IMR-90 (cell line): ENCODE measurements around the gene PHF19. TPM values are rescaled to one million over a fixed set of nuclear protein-coding genes. Genes with fewer than 3 reads are reported as not detected.

Source experiments
- ATAC-seq: fragments of 200-7000 bp; cut with Tn5 transposase; 2 replicates; pipeline ENCODE4 v1.9.1; 2020; ENCODE audit warnings: low read depth, mild to moderate bottlenecking, moderate library complexity
- BruUV-seq: library from RNA; stranded (reverse); fragments of 400-500 nt; replicated peaks from 2 replicates; lab custom pipeline; 2021; lab: Mats Ljungman, UMichigan
- CTCF ChIA-PET: fragments of 300-600 bp; formaldehyde crosslinking; extraction: SDS; loops from one replicate; lab custom pipeline; 2021; ENCODE audit warnings: antibody characterized with exemption; lab: Yijun Ruan, JAX
- POLR2A ChIA-PET: fragments of 300-600 bp; sonication (Branson Sonifier 250); formaldehyde crosslinking; loops from one replicate; lab custom pipeline; 2022; ENCODE audit warnings: antibody characterized with exemption; ENCODE audit not compliant: unreplicated experiment; lab: Charles Lee
- DNase-seq: peaks from one replicate; pipeline ENCODE4 v3.0.0; 2013
- H2AFZ ChIP-seq: replicated peaks from 2 replicates; pipeline ENCODE3; 2013; ENCODE audit warnings: low read length, mild to moderate bottlenecking; ENCODE audit not compliant: poor library complexity
- H2AK5ac ChIP-seq: 2 replicates; pipeline ENCODE4 v1.6.1; 2013; ENCODE audit warnings: low read depth, low read length, inconsistent platforms
- H2AK9ac ChIP-seq: replicated peaks from 2 replicates; pipeline ENCODE3; 2013; ENCODE audit warnings: mild to moderate bottlenecking, low read depth, low read length, moderate library complexity; ENCODE audit not compliant: poor library complexity
- H2BK120ac ChIP-seq: 2 replicates; pipeline ENCODE4 v1.6.1; 2013; ENCODE audit warnings: low read depth, low read length, inconsistent platforms
- H2BK15ac ChIP-seq: 3 replicates; pipeline ENCODE4 v1.6.1; 2013; ENCODE audit warnings: low read depth, low read length, inconsistent platforms
- H2BK20ac ChIP-seq: 2 replicates; pipeline ENCODE4 v1.6.1; 2013; ENCODE audit warnings: low read depth, mild to moderate bottlenecking, inconsistent platforms, low read length, moderate library complexity
- H2BK5ac ChIP-seq: 2 replicates; pipeline ENCODE4 v1.6.1; 2013; ENCODE audit warnings: mild to moderate bottlenecking, low read depth, low read length, inconsistent platforms; ENCODE audit not compliant: poor library complexity, severe bottlenecking
- H3K14ac ChIP-seq: replicated peaks from 2 replicates; pipeline ENCODE4 v1.6.1; 2013; ENCODE audit warnings: low read depth, low read length, inconsistent platforms
- H3K18ac ChIP-seq: 2 replicates; pipeline ENCODE4 v1.6.1; 2013; ENCODE audit warnings: low read depth, low read length, control low read depth
- H3K23ac ChIP-seq: 2 replicates; pipeline ENCODE4 v1.6.1; 2013; ENCODE audit warnings: low read depth, low read length, inconsistent platforms
- H3K27ac ChIP-seq: 2 replicates; pipeline ENCODE4 v1.5.1; 2013; ENCODE audit warnings: mild to moderate bottlenecking, control low read depth, low read length; ENCODE audit not compliant: insufficient read depth
- H3K27me3 ChIP-seq: 2 replicates; pipeline ENCODE4 v1.6.1; 2013; ENCODE audit warnings: low read length; ENCODE audit not compliant: control insufficient read depth, insufficient read depth
- H3K36me3 ChIP-seq: 2 replicates; pipeline ENCODE4 v1.6.1; 2013; ENCODE audit warnings: low read length, mixed read lengths; ENCODE audit not compliant: control insufficient read depth, insufficient read depth
- H3K4ac ChIP-seq: 2 replicates; pipeline ENCODE4 v1.6.1; 2013; ENCODE audit warnings: low read depth, low read length, inconsistent platforms
- H3K4me1 ChIP-seq: 2 replicates; pipeline ENCODE4 v1.6.1; 2013; ENCODE audit warnings: low read length, mixed read lengths; ENCODE audit not compliant: control insufficient read depth, insufficient read depth
- H3K4me2 ChIP-seq: 2 replicates; pipeline ENCODE4 v1.6.1; 2013; ENCODE audit warnings: low read depth, mild to moderate bottlenecking, control low read depth, low read length, moderate library complexity
- H3K4me3 ChIP-seq: 2 replicates; pipeline ENCODE4 v1.5.1; 2013; ENCODE audit warnings: low read depth, mild to moderate bottlenecking, control low read depth, low read length, moderate library complexity; ENCODE audit not compliant: insufficient read depth
- H3K56ac ChIP-seq: 2 replicates; pipeline ENCODE4 v1.6.1; 2013; ENCODE audit warnings: low read length, inconsistent platforms; ENCODE audit not compliant: insufficient read depth; ENCODE audit errors: extremely low read depth
- H3K79me1 ChIP-seq, 2 experiments: 2 replicates each; pipeline ENCODE4 v1.6.1; 2013; ENCODE audit warnings: low read length in 2 of 2, inconsistent platforms in 1 of 2, low read depth in 1 of 2
- H3K9ac ChIP-seq: 2 replicates; pipeline ENCODE4 v1.6.1; 2013; ENCODE audit warnings: low read depth, low read length, control low read depth
- H3K9me1 ChIP-seq: 2 replicates; pipeline ENCODE4 v1.6.1; 2013; ENCODE audit warnings: low read length, inconsistent platforms; ENCODE audit not compliant: insufficient read depth
- H3K9me3 ChIP-seq: 2 replicates; pipeline ENCODE4 v1.6.1; 2013; ENCODE audit warnings: low read length; ENCODE audit not compliant: control insufficient read depth, insufficient read depth
- H4K20me1 ChIP-seq: 2 replicates; pipeline ENCODE4 v1.6.1; 2013; ENCODE audit warnings: low read length, inconsistent platforms; ENCODE audit not compliant: insufficient read depth
- H4K5ac ChIP-seq: 2 replicates; pipeline ENCODE4 v1.6.1; 2013; ENCODE audit warnings: mild to moderate bottlenecking, low read depth, low read length, control low read depth
- H4K8ac ChIP-seq, 2 experiments: 2 replicates each; pipeline ENCODE4 v1.6.1; 2013; ENCODE audit warnings: low read depth in 2 of 2, low read length in 2 of 2, control low read depth in 1 of 2, inconsistent platforms in 1 of 2
- H4K91ac ChIP-seq: 2 replicates; pipeline ENCODE4 v1.6.1; 2013; ENCODE audit warnings: low read depth, low read length, inconsistent platforms; ENCODE audit not compliant: insufficient read depth
- MXI1 ChIP-seq: IDR thresholded peaks from 2 replicates; pipeline ENCODE4 v1.6.1; 2012; ENCODE audit warnings: low read depth, mild to moderate bottlenecking, low read length, moderate library complexity, borderline replicate concordance
- NFE2L2 ChIP-seq: fragments of 150-350 bp; IDR thresholded peaks from 2 replicates; pipeline ENCODE4 v1.6.1; 2016; ENCODE audit warnings: low read depth, mild to moderate bottlenecking, low read length
- WGBS, 2 experiments: methylation state at CpG; one replicate each; pipeline versions ENCODE4 v1.1.5 to v1.1.7; 2013; ENCODE audit warnings: missing lambda C conversion rate in 2 of 2; ENCODE audit not compliant: insufficient read length in 1 of 2; ENCODE audit errors: extremely low coverage in 2 of 2; 5-methylcytosine and 5-hydroxymethylcytosine counted together
- dilution Hi-C: fragments of 300-500 bp; cut with HindIII; formaldehyde crosslinking; loops from one replicate; pipeline ENCODE4 v1.14.3; 2018; ENCODE audit warnings: low sequenced_read_pairs; ENCODE audit not compliant: unreplicated experiment
- in situ Hi-C: fragments of 300-500 bp; cut with MboI; formaldehyde crosslinking; loops from 3 replicates; pipeline ENCODE4 v1.14.3; 2019; ENCODE audit warnings: low sequenced_read_pairs, inconsistent platforms, mixed read lengths
- intact Hi-C: fragments of 100-400 bp; cut with micrococcal nuclease; formaldehyde crosslinking; loops from 2 replicates; pipeline ENCODE4 v1.10.0; 2022
- polyA plus RNA-seq, 3 experiments: library from polyadenylated mRNA; depleted of rRNA; stranded (reverse); fragments of >200 nt; gene quantifications; 2 replicates each; pipeline ENCODE4 v1.2.3, GENCODE V29; 2012; ENCODE audit warnings: low replicate concordance in 1 of 3
- total RNA-seq: library from RNA; depleted of rRNA; stranded (reverse); fragments of >200 nt; gene quantifications from 2 replicates; pipeline ENCODE4 v1.2.3, GENCODE V29; 2012
- TF ChIP-seq, protein P1 (sequence below): fragments of 150-350 bp; IDR thresholded peaks from 2 replicates; pipeline ENCODE4 v1.6.1; 2016; ENCODE audit warnings: low read depth, mild to moderate bottlenecking, low read length, moderate library complexity, borderline replicate concordance

Gene PHF19
- total and polyA plus RNA-seq, 2 of the 4 experiments (the other 2 are of a cell fraction), result 37.6 to 55.6 TPM

DNA sequence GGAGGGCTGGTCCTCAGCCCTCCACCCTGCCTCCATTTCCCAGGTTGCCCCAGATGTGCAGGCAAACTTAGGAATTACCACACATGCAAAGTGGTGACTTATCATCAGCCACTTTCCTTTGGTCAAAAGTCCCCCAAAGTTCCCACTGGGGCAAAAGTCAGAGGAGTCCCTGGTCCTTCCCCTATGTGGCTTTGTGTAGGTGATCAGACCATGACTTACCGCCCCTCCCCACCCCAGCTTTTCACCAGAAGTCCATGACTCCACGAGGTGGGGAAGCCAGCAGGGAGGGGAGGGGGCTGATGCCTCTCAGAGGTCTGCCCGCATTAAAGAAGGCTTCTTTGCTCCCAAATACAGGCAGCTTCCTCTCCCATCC, 43.8 kb upstream of the PHF19 start:
- no peak overlapping the region for H2AFZ ChIP-seq

More for the DNA sequence above, 43.8 kb upstream of the PHF19 start:
- ChIA-PET CTCF (no interaction called here), POLR2A (no interaction called here)
- H3K27ac ChIP-seq, result no peak overlapping the region
- H2BK5ac ChIP-seq, result no peak overlapping the region
- no peak overlapping the region for H2BK20ac ChIP-seq
- no CpG with 5 or more reads among the region's 3 CpGs for WGBS, 2 experiments
- no peak overlapping the region for H3K23ac ChIP-seq
- no peak overlapping the region for H3K56ac ChIP-seq
- no peak overlapping the region for H2BK120ac ChIP-seq
- H3K14ac ChIP-seq, result no peak overlapping the region
- H4K8ac ChIP-seq, result no peak overlapping the region
- H4K20me1 ChIP-seq, result no peaks in the 10 kb centered on the region
- H2AK9ac ChIP-seq, result no peak overlapping the region
- ATAC-seq, result no peak
- BruUV-seq, result no TSS peak
- H4K5ac ChIP-seq, result no peak overlapping the region
- no peak overlapping the region for H3K18ac ChIP-seq
- DNase-seq, result no peak
- no peak overlapping the region for H2BK15ac ChIP-seq
- no peak overlapping the region for H4K91ac ChIP-seq
- peaks cover 0 to 30% of the 10 kb centered on the region in 2 experiments; a peak in 2 of 4 replicates for H3K79me1 ChIP-seq
- no peak overlapping the region for H3K9ac ChIP-seq
- TF ChIP-seq, protein P1, sequence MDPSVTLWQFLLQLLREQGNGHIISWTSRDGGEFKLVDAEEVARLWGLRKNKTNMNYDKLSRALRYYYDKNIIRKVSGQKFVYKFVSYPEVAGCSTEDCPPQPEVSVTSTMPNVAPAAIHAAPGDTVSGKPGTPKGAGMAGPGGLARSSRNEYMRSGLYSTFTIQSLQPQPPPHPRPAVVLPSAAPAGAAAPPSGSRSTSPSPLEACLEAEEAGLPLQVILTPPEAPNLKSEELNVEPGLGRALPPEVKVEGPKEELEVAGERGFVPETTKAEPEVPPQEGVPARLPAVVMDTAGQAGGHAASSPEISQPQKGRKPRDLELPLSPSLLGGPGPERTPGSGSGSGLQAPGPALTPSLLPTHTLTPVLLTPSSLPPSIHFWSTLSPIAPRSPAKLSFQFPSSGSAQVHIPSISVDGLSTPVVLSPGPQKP, result no peak
- TF ChIP-seq NFE2L2, result no peak
- no peak for TF ChIP-seq MXI1
- peaks cover 24% of the 10 kb centered on the region for H3K4me1 ChIP-seq
- H3K9me3 ChIP-seq, result 0 out of 2 replicates have a peak, but pooled peaks cover 2% of the 10 kb centered on the region
- no peak overlapping the region for H3K4ac ChIP-seq
- no peak overlapping the region for H3K4me2 ChIP-seq
- H3K36me3 ChIP-seq, result no peaks in the 10 kb centered on the region
- dilution Hi-C loops, result no loop called here
- H2AK5ac ChIP-seq, result no peak overlapping the region
- H3K4me3 ChIP-seq, result no peak overlapping the region
- intact Hi-C loops, result no loop called here
- in situ Hi-C loops, result no loop called here
- no peaks in the 10 kb centered on the region for H3K27me3 ChIP-seq
- H3K9me1 ChIP-seq, result peaks cover 18% of the 10 kb centered on the region
